NCI-H1417 (cell line): ENCODE results near the gene MORF4L1.
"Not testable (repeated sequence)": the region's sequence is repeated elsewhere in the genome, so short reads cannot be mapped to it uniquely, and the experiment has no call there.

ENCODE experiments used
- DNase-seq, 3 experiments: peaks; one replicate each; lab custom pipeline; 2025; lab: John Stamatoyannopoulos, UW

MORF4L1 gene

DNA sequence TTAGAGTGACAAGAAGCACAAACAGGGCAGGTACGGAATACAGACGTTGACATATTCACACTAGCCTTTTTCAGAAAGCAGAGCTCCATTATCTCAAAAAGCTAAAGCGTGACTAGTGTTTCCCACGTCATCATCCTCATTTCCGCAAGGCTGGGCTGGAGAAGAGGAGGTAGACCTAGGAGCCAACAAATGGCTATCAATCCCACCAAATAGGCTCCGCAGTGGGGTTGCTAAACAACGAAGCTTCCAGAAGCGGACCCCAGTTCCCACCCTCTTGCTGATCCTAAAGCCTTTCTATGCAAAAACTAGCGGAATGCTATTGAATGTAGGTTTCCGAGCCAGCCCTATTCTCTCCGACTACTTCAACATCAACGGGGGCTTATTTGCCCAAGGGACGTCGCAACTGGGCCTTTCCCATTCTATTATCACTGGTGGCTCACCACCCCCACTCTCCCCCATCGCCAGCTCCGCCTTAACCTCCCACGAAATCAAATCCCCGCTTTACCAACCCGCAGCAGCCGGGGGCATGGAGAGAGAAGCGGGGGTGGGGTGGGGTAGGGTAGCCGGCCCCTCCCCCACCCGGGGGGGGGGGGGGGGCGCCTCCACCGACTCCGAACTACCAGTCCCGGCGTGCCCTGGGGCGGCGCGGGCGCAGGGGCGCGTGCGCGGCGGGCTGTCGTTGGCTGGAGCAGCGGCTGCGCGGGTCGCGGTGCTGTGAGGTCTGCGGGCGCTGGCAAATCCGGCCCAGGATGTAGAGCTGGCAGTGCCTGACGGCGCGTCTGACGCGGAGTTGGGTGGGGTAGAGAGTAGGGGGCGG is at the start of gene MORF4L1:
TSS of gene MORF4L1 (plus strand) at position 736 of the 817 bp plus-strand sequence. CDS start 128 bp downstream, outside the sequence.
- DNase-seq, result peak; percentile 80 to 98 (median 97)

DNA sequence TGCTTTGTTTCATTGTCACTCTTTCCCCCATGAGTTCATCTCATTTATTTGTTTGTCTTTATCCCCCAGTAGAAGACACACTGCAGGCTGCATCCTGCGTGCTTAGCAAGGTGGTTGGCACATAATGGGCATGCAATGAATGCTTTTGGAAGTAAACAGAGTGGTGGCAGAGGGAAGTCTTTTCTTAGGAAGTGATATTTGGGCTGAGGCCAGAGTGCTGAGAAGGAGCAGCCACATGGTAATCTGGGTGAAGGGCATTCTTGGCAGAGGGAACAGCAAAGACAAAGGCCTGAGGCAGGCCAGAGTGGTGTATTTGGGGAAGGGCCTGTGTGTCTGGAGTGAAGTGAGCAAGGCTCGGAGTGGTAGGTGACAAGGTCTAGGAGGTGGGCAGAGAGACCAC is 43.8 kb upstream of the MORF4L1 start:
- no peak for DNase-seq

GRCh38 chr15:78830514-78831228 is 42.0 kb upstream of the MORF4L1 start:
- no peak for DNase-seq

GRCh38 chr15:78831229-78832207 is 41.2 kb upstream of the MORF4L1 start:
- no peak for DNase-seq

DNA sequence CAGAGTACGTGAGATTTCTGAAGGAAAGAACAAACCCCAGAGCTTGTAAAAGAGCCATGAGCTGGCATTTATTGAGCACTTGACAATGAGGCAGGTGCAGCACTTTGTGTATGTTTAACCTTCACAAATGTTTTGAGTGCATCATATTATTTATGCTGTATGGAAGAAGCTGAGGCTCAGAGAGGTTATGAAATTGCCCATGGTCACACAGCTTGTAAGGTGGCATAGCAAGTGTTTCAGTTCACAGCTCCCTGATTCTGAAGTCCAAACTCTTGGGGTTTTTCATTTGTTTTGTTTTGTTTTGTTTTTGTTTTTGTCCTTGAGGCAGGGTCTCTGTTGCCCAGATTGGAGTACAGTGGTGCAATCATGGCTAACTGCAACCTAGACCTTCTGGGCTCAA is 36.4 kb upstream of the MORF4L1 start:
- DNase-seq, result no peak

GRCh38 chr15:78837131-78837530 is 35.6 kb upstream of the MORF4L1 start:
- DNase-seq, result no peak

GRCh38 chr15:78837543-78837942 is 35.1 kb upstream of the MORF4L1 start:
- DNase-seq, result no peak

- DNase-seq, result no peak
Observed at GRCh38 chr15:78838489-78838888, 34.2 kb upstream of the MORF4L1 start.

DNA sequence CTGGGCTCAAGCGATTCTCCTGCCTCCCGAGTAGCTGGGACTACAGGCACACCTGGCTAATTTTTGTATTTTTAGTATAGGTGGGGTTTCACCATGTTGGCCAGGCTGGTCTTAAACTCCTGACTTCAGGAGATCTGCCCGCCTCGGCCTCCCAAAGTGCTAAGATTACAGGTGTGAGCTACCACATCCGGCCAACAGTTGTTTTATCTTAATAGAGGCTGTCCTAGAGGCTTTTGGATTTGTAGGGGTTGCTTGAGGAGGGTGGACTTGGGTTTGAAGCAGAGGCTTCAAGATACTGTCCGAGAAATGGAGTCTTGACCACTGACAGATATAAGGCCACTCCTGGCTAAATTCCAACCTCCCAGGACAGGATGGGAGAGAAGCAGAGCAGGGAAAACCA is 33.5 kb upstream of the MORF4L1 start:
- not testable (repeated sequence) for DNase-seq

- DNase-seq, result no peak
Observed at GRCh38 chr15:78840661-78841375, 31.9 kb upstream of the MORF4L1 start.

- DNase-seq, result no peak
Observed at GRCh38 chr15:78841376-78841706, 31.3 kb upstream of the MORF4L1 start.

GRCh38 chr15:78841891-78842290 is 30.8 kb upstream of the MORF4L1 start:
- no peak for DNase-seq

- DNase-seq, result no peak
Observed at GRCh38 chr15:78842519-78842918, 30.2 kb upstream of the MORF4L1 start.

- not testable (repeated sequence) for DNase-seq
Observed at GRCh38 chr15:78846906-78847305, 25.8 kb upstream of the MORF4L1 start.

GRCh38 chr15:78847387-78847906 is 25.2 kb upstream of the MORF4L1 start:
- not testable (repeated sequence) for DNase-seq

- no peak for DNase-seq
Observed at GRCh38 chr15:78850352-78850751, 22.3 kb upstream of the MORF4L1 start.

DNA sequence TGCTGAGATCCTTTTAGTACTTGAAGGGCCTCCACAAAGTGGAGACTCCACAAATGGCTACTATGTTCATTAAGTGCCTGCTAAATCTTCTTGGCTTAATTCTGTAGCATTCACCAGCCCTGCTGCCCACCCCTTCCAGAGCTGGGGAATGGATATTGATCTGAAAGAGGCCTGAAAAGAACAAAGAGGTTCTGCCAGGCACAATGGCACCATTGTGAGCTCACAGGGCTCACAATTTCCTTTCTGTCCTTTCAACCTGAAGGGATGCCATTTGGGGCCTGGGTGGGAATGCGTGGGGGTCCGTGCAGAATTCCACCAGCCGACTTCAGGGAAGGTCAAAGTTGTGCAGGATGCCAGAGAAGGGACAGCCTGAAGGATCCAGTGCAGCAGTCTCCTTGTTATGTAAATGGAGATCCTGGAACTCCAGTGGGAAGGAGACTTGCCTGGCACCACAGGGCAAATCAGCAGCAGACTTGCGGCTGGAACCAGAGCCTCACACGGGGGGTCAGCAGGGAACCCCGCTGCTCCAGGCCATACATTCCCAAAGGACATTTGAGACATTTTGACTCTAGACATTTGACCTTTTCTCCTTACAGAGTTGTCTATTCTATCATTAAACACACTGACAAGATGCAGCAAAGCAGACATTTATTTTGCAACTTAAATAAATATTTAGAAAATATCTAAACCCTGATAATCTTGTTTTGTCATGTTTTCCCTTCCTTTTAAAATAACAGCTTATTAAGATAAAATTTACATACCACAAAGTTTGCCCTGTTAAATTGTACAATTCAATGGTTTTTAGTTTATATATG is 21.5 kb upstream of the MORF4L1 start:
- no peak for DNase-seq

DNA sequence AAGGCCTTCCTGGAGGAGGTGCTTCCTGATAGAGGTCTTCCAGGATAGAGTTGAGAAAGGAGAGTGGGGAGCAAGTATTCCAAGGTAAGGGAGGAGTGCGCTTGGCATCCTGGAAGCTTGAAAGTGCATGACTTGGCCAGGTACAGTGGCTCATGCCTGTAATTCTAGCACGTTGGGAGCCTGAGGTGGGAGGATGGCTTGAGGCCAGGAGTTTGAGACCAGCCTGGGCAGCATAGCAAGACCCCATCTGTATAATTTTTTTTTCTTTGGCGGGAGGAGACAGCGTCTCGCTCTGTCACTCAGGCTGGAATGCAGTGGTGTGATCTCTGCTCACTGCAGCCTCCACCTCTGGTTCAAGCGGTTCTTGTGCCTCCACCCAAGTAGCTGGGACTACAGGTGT is 19.2 kb upstream of the MORF4L1 start:
- no peak for DNase-seq

DNA sequence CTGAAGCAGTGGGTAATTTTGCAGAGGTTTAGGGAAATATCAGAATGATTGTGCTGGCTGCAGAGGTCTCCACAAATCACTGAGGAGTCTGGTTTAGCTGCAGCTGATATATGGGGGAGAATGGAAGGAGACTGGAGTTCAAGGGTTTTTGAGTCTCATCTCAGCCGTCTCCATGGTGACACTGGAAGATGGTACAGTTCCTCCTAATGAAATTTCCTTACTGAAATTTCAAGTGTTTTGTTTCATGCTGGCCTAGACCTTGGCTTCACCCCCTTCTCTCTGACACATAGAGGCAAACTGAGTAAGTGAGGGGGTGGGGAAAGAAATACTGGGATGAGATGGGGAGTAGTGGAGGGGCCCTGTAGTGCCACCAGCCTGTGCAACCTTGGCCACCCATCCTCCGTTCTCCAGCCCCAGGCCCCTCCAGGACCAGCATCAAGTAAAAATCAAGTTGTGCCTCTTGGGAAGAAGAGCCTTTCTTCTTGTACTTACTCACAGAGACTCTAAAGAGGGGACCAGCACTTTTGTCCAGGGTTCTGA is 17.8 kb upstream of the MORF4L1 start:
- no peak for DNase-seq

DNA sequence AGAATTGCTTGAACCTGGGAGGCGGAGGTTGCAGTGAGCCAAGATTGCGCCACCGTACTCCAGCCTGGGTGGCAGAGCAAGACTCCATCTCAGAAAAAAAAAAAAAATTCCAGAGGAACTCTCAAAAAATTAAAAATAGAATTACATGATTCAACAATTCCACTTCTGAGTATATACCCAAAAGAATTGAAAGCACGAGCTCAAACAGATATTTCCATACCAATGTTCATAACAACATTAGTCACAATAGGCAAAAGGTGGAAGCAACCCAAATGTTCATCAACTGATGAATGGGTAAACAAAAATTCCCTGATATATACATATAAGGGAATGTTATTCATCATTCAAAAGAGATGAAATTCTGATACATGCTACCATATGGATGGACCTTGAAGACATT is 16.9 kb upstream of the MORF4L1 start:
- no peak for DNase-seq
